22Rv1 (cell line): ENCODE data around the gene DNM1.

Source experiments
- CTCF ChIP-seq: fragments of 450-650 bp; IDR thresholded peaks from 2 replicates; pipeline ENCODE4 v1.5.1; 2017; ENCODE audit warnings: mild to moderate bottlenecking
- ZFX ChIP-seq: fragments of 450-650 bp; IDR thresholded peaks from 2 replicates; pipeline ENCODE4 v1.6.1; 2017; ENCODE audit warnings: antibody characterized with exemption, borderline replicate concordance

- TF ChIP-seq CTCF (no peak), ZFX (no peak)
Observed at GRCh38 chr9:128222880-128223670, 19.9 kb downstream of the DNM1 start.
